Naive thymus-derived CD8-positive, alpha-beta T cell (primary cell): ENCODE data around the gene JAZF1. TPM values are rescaled to one million over a fixed set of nuclear protein-coding genes. Genes with fewer than 3 reads are reported as not detected.

Experiments used
- ATAC-seq, 2 donors: fragments of 150-1000 bp; cut with Tn5 transposase in 1 of 2; sonication (Bioruptor Pico), chemical (Tn5 transposase) in 1 of 2; 1 replicate in 1 of 2; 2 replicates in 1 of 2; pipeline ENCODE4 v1.10.0; 2021; ENCODE audit warnings: mild to moderate bottlenecking in 2 of 2, moderate library complexity in 2 of 2
- POLR2A ChIA-PET: fragments of 350-600 bp; sonication (Branson Sonifier 250); formaldehyde crosslinking; loops from one replicate; lab custom pipeline; 2021; ENCODE audit warnings: antibody characterized with exemption; lab: Charles Lee
- DNase-seq, 10 donors: peaks; one replicate each; pipeline versions ENCODE4 v3.0.0 to v3.0.0-alpha.2; 2020 to 2022
- H3K27ac Mint-ChIP-seq, 10 donors: one replicate each; pipeline ENCODE4 v1.8.0; 2020 to 2022; ENCODE audit warnings: mild to moderate bottlenecking in 10 of 10, mixed read lengths in 10 of 10, moderate library complexity in 4 of 10, inconsistent platforms in 1 of 10
- H3K27me3 Mint-ChIP-seq, 5 donors: one replicate each; pipeline ENCODE4 v1.8.0; 2021 to 2022; ENCODE audit warnings: mixed read lengths in 5 of 5
- H3K36me3 Mint-ChIP-seq, 3 donors: one replicate each; pipeline ENCODE4 v1.8.0; 2020 to 2022; ENCODE audit warnings: mixed read lengths in 3 of 3, mild to moderate bottlenecking in 2 of 3, inconsistent platforms in 1 of 3
- H3K4me1 Mint-ChIP-seq, 4 donors: one replicate each; pipeline ENCODE4 v1.8.0; 2021 to 2022; ENCODE audit warnings: mixed read lengths in 4 of 4
- H3K4me3 Mint-ChIP-seq, 10 donors: one replicate each; pipeline ENCODE4 v1.8.0; 2020 to 2022; ENCODE audit warnings: mild to moderate bottlenecking in 10 of 10, mixed read lengths in 10 of 10, moderate library complexity in 6 of 10, inconsistent platforms in 1 of 10
- H3K9me3 Mint-ChIP-seq, 9 donors: one replicate each; pipeline ENCODE4 v1.8.0; 2020 to 2022; ENCODE audit warnings: mixed read lengths in 9 of 9, mild to moderate bottlenecking in 3 of 9, inconsistent platforms in 1 of 9, moderate library complexity in 1 of 9
- polyA plus RNA-seq, 3 donors: library from polyadenylated mRNA; unstranded; fragments of 300-500 nt; fragmentation: Illumina TruSeq; gene quantifications; one replicate each; pipeline ENCODE4 v1.2.3, GENCODE V29; 2021
- total RNA-seq, 8 experiments: library from RNA in 2 of 8; stranded (reverse) in 2 of 8; gene quantifications; one replicate each; pipeline ENCODE4 v1.2.3 and lab custom pipeline; 2021 to 2026

Gene JAZF1
- total RNA-seq, result 1 to 10 TPM; 3.6 to 4.3 TPM
- polyA plus RNA-seq, result 1 to 10 TPM; 1.4 to 8.6 (median 2.1) TPM
- 1.5 to 15.9 (median 3.1) reads per million in 6 experiments for total RNA-seq (lab: John Stamatoyannopoulos, UW)

- POLR2A ChIA-PET, result no interaction called here
- no peaks in the 10 kb centered on the region for H3K27me3 Mint-ChIP-seq
- peak within 1 kb of the TSS; percentile 82 to 92 (median 88) for H3K27ac Mint-ChIP-seq
- H3K4me3 Mint-ChIP-seq, result peak within 1 kb of the TSS; percentile 78 to 93 (median 87)
- DNase-seq (peak; percentile 28 to 75 (median 50)), ATAC-seq (peak; percentile 51 to 65)
- H3K4me1 Mint-ChIP-seq, result peaks cover 7 to 57% (median 11%) of the 10 kb centered on the region in 4 donors
- no peaks in the 10 kb centered on the region for H3K9me3 Mint-ChIP-seq
- no peaks in the 10 kb centered on the region for H3K36me3 Mint-ChIP-seq
Observed at GRCh38 chr7:28180364-28181147, at the start of gene JAZF1. JAZF1 (minus strand) TSS chr7:28180795.

GRCh38 chr7:28230261-28230660, 49.7 kb upstream of the JAZF1 start:
- Mint-ChIP-seq H3K4me3 (no peak overlapping the region), H3K9me3 (no peaks in the 10 kb centered on the region), H3K27me3 (peaks cover 0 to 10% (median 3%) of the 10 kb centered on the region in 5 donors), H3K36me3 (peaks cover 0 to 2% (median 0%) of the 10 kb centered on the region in 3 donors), H3K27ac (no peak overlapping the region), H3K4me1 (no peaks in the 10 kb centered on the region)
- DNase-seq (no peak), ATAC-seq (no peak)
- POLR2A ChIA-PET, result no interaction called here

DNA sequence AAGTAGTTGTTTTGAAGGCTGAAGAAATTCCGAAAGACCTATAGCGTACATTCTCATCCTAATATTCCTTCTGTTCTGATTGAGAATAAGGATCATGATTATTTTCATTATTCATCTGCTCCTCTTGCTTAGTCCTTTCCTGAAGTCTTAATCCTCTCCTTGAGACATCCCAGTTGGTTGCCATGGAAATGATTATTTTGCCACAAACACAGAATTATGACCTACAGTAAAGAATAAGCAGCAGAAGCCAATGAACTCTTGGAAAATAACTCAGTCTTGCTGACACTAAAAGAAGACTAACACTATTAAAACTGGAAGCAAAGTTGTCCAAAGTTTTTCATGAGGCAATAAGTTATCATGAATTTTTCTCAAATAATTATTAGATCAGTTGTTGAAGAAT, 47.8 kb upstream of the JAZF1 start:
- DNase-seq (no peak), ATAC-seq (no peak)
- Mint-ChIP-seq H3K4me1 (no peaks in the 10 kb centered on the region), H3K27me3 (peaks cover 0 to 4% (median 2%) of the 10 kb centered on the region in 5 donors), H3K9me3 (no peaks in the 10 kb centered on the region), H3K27ac (no peak overlapping the region), H3K36me3 (peaks cover 0 to 2% (median 0%) of the 10 kb centered on the region in 3 donors), H3K4me3 (no peak overlapping the region)
- POLR2A ChIA-PET, result no interaction called here

DNA sequence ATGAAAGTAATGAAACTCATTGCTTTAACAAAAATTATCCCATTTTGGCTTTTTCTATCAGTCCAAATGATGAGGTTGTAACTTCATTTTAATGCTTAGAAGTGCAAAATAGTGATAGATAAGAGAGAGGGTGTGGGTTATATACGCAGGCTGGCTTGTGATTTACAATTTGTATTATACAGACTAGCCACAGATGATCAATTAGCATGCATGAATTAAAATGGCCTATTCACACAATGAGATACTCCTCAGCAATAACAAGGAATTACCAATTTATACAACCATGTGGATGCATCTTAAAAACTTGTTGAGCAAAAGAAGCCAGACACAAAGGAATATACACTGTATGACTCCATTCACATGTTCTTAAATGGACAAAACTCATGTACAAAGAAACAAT, 45.4 kb upstream of the JAZF1 start:
- no peak overlapping the region for H3K27ac Mint-ChIP-seq
- H3K9me3 Mint-ChIP-seq, result no peaks in the 10 kb centered on the region
- DNase-seq (no peak), ATAC-seq (no peak)
- H3K27me3 Mint-ChIP-seq, result peaks cover 0 to 4% (median 2%) of the 10 kb centered on the region in 5 donors
- POLR2A ChIA-PET, result no interaction called here
- no peak overlapping the region for H3K4me3 Mint-ChIP-seq
- H3K36me3 Mint-ChIP-seq, result peaks cover 0 to 2% (median 0%) of the 10 kb centered on the region in 3 donors
- no peaks in the 10 kb centered on the region for H3K4me1 Mint-ChIP-seq

DNA sequence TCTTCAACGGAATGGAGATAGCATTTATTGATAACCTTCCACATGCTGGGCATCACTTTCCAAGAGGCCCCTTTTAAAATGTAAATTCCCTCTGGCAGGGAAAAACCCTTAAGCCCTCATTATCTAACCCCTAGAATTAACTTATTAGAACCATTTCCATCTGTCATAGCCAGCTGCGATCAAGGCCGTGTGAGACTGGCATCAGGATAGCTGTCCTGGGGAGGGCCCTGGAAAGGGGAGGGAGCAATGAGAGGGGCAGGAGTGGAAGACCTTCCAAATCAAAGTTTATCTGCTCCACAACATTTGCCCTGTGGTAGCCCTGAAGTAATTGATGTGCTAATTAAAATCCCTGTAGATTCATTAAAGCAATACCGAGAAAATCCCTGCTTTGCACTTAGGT, 45.0 kb upstream of the JAZF1 start:
- POLR2A ChIA-PET, result no interaction called here
- no peaks in the 10 kb centered on the region for H3K9me3 Mint-ChIP-seq
- no peak overlapping the region for H3K27ac Mint-ChIP-seq
- H3K36me3 Mint-ChIP-seq, result peaks cover 0 to 2% (median 0%) of the 10 kb centered on the region in 3 donors
- no peak for DNase-seq
- no peak for ATAC-seq
- H3K4me1 Mint-ChIP-seq, result no peaks in the 10 kb centered on the region
- H3K27me3 Mint-ChIP-seq, result peaks cover 0 to 4% (median 2%) of the 10 kb centered on the region in 5 donors
- no peak overlapping the region for H3K4me3 Mint-ChIP-seq

- POLR2A ChIA-PET, result no interaction called here
- Mint-ChIP-seq H3K9me3 (no peaks in the 10 kb centered on the region), H3K4me1 (no peaks in the 10 kb centered on the region), H3K4me3 (no peak overlapping the region), H3K36me3 (peaks cover 0 to 2% (median 0%) of the 10 kb centered on the region in 3 donors), H3K27me3 (peaks cover 0 to 2% (median 0%) of the 10 kb centered on the region in 5 donors), H3K27ac (no peak overlapping the region)
- ATAC-seq, result no peak
- no peak for DNase-seq
Observed at GRCh38 chr7:28224675-28225074, 44.1 kb upstream of the JAZF1 start.

DNA sequence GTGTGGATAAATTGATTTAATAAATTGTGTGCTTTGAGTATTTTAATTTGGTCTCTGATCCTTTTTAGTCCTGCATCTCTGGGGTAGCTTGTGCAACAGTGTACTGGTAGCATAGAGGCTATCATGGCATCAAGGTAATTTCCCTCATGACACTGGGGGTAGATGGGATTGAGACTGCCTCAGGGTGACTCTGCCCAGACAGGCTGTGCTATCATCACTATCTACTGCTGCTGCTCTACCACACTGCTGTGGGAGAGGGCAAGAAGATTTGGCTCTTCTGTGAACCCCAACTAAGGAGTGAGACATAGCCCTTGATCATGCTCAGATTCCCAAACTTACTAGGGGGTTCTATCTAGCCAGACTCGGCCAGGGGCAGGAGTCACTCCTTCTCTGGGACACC, 43.6 kb upstream of the JAZF1 start:
- POLR2A ChIA-PET, result no interaction called here
- Mint-ChIP-seq H3K27me3 (peaks cover 0 to 2% (median under 1%) of the 10 kb centered on the region in 5 donors), H3K9me3 (no peaks in the 10 kb centered on the region), H3K4me1 (no peaks in the 10 kb centered on the region), H3K4me3 (no peak overlapping the region), H3K36me3 (peaks cover 0 to 2% (median 0%) of the 10 kb centered on the region in 3 donors), H3K27ac (no peak overlapping the region)
- ATAC-seq (no peak), DNase-seq (no peak)

- no peak overlapping the region for H3K4me3 Mint-ChIP-seq
- ATAC-seq (no peak), DNase-seq (no peak)
- H3K27me3 Mint-ChIP-seq, result peaks cover 0 to 5% (median 0%) of the 10 kb centered on the region in 5 donors
- POLR2A ChIA-PET, result no interaction called here
- H3K36me3 Mint-ChIP-seq, result no peaks in the 10 kb centered on the region
- H3K4me1 Mint-ChIP-seq, result no peaks in the 10 kb centered on the region
- H3K9me3 Mint-ChIP-seq, result no peaks in the 10 kb centered on the region
- H3K27ac Mint-ChIP-seq, result no peak overlapping the region
Observed at GRCh38 chr7:28222636-28223035, 42.0 kb upstream of the JAZF1 start.

- Mint-ChIP-seq H3K27me3 (peaks cover 0 to 5% (median 3%) of the 10 kb centered on the region in 5 donors), H3K4me1 (no peaks in the 10 kb centered on the region), H3K4me3 (no peak overlapping the region), H3K36me3 (no peaks in the 10 kb centered on the region), H3K9me3 (no peaks in the 10 kb centered on the region), H3K27ac (no peak overlapping the region)
- ATAC-seq (no peak), DNase-seq (no peak)
- POLR2A ChIA-PET, result no interaction called here
Observed at GRCh38 chr7:28219793-28220192, 39.2 kb upstream of the JAZF1 start.

GRCh38 chr7:28217143-28217542, 36.5 kb upstream of the JAZF1 start:
- Mint-ChIP-seq H3K9me3 (no peaks in the 10 kb centered on the region), H3K27me3 (peaks cover 0 to 6% (median 3%) of the 10 kb centered on the region in 5 donors), H3K4me1 (no peaks in the 10 kb centered on the region), H3K27ac (no peak overlapping the region), H3K4me3 (no peak overlapping the region), H3K36me3 (no peaks in the 10 kb centered on the region)
- ATAC-seq (no peak), DNase-seq (no peak)
- POLR2A ChIA-PET, result no interaction called here

DNA sequence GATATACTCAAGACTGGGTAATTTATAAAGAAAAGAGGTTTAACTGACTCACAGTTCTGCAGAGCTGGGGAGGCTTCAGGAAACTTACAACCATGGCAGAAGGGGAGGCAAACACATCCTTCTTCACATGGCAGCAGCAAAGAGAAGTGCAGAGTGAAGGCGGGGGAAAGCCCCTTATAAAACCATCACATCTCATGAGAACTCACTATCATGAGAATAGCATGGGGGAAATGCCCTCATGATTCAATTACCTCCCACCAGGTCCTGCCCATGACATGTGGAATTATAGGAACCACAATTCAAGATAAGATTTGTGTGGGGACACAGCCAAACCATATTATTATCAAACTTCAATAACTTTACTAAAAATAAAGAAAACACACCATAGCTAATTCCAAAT, 30.4 kb upstream of the JAZF1 start:
- H3K27ac Mint-ChIP-seq, result no peak overlapping the region

DNA sequence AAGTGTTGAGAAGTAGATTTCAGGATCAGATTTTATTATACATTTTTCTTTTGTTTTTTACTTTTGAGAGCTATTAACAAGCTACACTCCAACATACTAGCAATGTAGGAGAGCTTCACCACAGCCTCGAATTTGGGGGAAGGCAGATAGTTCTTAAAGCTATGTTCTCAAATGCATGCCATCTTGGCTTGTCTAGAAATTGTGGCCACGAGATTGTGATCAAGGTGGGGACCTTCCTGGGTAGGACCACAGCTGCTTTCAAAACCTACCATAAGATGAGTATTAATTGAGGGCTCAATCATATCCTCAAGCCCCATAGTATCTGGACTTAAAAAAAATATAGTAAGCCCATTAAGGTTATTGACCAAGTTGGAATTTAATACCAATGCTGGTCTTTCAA, 27.9 kb upstream of the JAZF1 start:
- POLR2A ChIA-PET, result no interaction called here
- Mint-ChIP-seq H3K36me3 (peaks cover 0 to 22% (median 16%) of the 10 kb centered on the region in 3 donors), H3K4me1 (peaks cover 4 to 61% (median 12%) of the 10 kb centered on the region in 4 donors), H3K27me3 (no peaks in the 10 kb centered on the region), H3K9me3 (peaks cover 16 to 43% (median 27%) of the 10 kb centered on the region in 9 donors), H3K27ac (no peak overlapping the region), H3K4me3 (no peak overlapping the region)
- DNase-seq, result no peak
- no peak for ATAC-seq

More for the DNA sequence above, 30.4 kb upstream of the JAZF1 start:
- POLR2A ChIA-PET, result no interaction called here
- Mint-ChIP-seq H3K36me3 (peaks cover 0 to 22% (median 16%) of the 10 kb centered on the region in 3 donors), H3K27me3 (peaks cover 0 to 6% (median 0%) of the 10 kb centered on the region in 5 donors), H3K9me3 (peaks cover 16 to 37% (median 23%) of the 10 kb centered on the region in 9 donors), H3K4me3 (no peak overlapping the region), H3K4me1 (peaks cover 4 to 41% (median 12%) of the 10 kb centered on the region in 4 donors)
- ATAC-seq (no peak), DNase-seq (no peak)

DNA sequence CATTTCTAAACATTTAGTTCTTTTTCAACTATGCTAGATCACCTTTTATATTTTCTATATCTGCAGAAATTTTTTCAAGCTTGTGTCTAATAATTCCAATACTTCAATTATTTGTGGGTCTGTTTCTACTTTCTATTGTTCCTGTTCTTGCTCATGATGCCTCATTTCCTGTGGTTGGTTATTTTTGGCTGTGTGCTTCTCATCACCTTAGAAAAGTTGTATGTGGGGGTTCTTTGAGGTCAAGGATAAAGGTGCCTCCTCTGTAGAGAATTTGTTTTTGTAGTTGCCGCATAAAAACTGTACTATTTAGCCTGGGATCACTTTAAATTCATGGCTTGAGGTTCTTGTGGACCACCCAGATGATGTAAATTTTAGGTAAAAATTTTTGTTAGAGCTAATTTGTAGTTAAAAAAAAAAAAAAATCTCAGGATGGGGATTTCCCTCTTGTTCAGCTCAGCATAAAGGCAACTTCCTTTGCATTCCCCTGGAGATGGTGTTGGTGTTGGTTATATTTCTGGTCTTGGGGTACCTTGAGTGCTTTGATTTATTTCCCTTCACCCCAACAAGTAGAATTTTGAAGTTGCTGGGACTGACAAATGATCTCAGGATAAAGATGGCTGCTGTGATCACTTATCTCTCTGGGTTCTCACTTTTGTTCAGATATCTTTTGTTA, 27.0 kb upstream of the JAZF1 start:
- H3K4me3 Mint-ChIP-seq, result peak overlapping the region in 2 of 10 donors; percentile 11 to 62
- ATAC-seq, result peak in 1 of 2 donors; percentile 45
- peaks cover 4 to 69% (median 12%) of the 10 kb centered on the region in 4 donors for H3K4me1 Mint-ChIP-seq

More for the DNA sequence above, 27.0 kb upstream of the JAZF1 start:
- Mint-ChIP-seq H3K9me3 (peaks cover 16 to 43% (median 27%) of the 10 kb centered on the region in 9 donors), H3K27me3 (no peaks in the 10 kb centered on the region), H3K36me3 (peaks cover 0 to 22% (median 16%) of the 10 kb centered on the region in 3 donors), H3K27ac (peak overlapping the region in 2 of 10 donors; percentile 8 to 79)
- DNase-seq, result peak in 1 of 10 donors; percentile 1
- POLR2A ChIA-PET, result no interaction called here
